OCI-LY3 (cell line): ENCODE data around the gene CISD2.

Experiments
- EZH2phosphoT487 ChIP-seq: fragments of 200-600 bp; shearing (Covaris generic); IDR thresholded peaks from 2 replicates; pipeline ENCODE4 v1.6.1; 2018; ENCODE audit warnings: antibody characterized with exemption, mixed run types, low read depth
- TF ChIP-seq, protein P1 (sequence below): fragments of 200-600, 300-600 bp; sonication (generic); IDR thresholded peaks from 2 replicates; pipeline ENCODE4 v1.5.1; 2014; ENCODE audit warnings: antibody characterized with exemption, low read length, low read depth

DNA sequence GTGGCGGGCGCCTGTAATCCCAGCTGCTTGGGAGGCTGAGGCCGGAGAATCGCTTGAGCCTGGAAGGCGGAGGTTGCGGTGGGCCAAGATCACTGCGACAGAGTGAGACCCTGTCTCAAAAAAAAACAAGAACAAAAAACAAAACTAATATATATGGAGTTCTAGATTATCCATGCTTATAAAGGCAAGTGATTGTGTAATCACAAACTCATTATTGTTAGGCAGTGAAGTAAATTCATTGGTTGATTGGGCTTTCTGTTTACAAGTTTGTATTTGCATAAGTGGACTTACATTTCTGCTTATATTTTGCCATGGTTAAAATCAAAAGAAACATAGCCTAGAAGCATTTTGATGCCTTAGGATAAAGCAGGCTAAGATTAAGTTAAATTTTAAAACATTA, 39.0 kb upstream of the CISD2 start:
- TF ChIP-seq, protein P1, sequence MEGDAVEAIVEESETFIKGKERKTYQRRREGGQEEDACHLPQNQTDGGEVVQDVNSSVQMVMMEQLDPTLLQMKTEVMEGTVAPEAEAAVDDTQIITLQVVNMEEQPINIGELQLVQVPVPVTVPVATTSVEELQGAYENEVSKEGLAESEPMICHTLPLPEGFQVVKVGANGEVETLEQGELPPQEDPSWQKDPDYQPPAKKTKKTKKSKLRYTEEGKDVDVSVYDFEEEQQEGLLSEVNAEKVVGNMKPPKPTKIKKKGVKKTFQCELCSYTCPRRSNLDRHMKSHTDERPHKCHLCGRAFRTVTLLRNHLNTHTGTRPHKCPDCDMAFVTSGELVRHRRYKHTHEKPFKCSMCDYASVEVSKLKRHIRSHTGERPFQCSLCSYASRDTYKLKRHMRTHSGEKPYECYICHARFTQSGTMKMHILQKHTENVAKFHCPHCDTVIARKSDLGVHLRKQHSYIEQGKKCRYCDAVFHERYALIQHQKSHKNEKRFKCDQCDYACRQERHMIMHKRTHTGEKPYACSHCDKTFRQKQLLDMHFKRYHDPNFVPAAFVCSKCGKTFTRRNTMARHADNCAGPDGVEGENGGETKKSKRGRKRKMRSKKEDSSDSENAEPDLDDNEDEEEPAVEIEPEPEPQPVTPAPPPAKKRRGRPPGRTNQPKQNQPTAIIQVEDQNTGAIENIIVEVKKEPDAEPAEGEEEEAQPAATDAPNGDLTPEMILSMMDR = no peak
- no peak for TF ChIP-seq EZH2phosphoT487
